Left hindlimb (tissue), 1 donor: ENCODE data around the gene SIM2.

ENCODE experiments used
- DNase-seq: peaks from one replicate; pipeline ENCODE4 v3.0.0-alpha.2; 2018

Gene SIM2

DNA sequence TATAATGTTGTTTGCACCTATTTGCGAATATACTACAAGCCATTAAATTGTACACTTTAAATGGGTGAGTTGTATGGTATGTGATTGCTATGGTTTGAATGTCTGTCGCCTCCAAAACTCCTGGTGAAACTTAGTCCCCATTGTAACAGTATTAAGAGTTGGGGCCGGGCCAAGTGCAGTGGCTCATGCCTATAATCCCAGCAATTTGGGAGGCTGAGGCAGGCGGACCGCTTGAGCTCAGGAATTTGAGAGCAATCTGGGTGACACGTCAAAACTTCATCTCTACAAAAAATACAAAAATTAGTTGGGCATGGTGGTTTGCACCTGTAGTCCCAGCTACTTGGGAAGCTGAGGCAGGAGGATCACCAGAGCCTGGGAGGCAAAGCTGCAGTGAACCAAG is 12.0 kb upstream of the SIM2 start:
- DNase-seq, result no peak

DNA sequence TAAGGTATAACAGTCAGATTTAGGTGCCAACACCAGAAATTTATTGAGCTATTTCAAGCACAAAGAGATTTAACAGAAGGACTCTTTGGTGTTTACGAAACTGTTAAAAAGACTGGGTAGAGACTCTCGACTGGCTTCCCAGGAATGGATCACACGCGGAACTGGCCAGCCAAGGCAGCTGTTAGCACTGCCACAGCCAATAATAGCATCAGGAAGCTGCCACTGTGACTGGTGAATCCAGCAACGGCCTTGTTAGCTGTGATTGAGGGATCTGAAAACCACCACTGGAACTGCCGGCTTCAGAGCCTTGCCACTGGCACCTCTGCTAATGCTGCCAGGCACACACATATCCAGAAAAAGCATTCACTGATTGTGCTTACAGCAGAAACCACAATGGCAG is 10.6 kb upstream of the SIM2 start:
- no peak for DNase-seq

- DNase-seq, result no peak
Observed at GRCh38 chr21:36689324-36689723, 9.6 kb upstream of the SIM2 start.

- DNase-seq, result no peak
Observed at GRCh38 chr21:36690628-36691554, 8.0 kb upstream of the SIM2 start.

GRCh38 chr21:36691555-36692041 is 7.3 kb upstream of the SIM2 start:
- no peak for DNase-seq

- no peak for DNase-seq
Observed at GRCh38 chr21:36692114-36692834, 6.6 kb upstream of the SIM2 start.

DNA sequence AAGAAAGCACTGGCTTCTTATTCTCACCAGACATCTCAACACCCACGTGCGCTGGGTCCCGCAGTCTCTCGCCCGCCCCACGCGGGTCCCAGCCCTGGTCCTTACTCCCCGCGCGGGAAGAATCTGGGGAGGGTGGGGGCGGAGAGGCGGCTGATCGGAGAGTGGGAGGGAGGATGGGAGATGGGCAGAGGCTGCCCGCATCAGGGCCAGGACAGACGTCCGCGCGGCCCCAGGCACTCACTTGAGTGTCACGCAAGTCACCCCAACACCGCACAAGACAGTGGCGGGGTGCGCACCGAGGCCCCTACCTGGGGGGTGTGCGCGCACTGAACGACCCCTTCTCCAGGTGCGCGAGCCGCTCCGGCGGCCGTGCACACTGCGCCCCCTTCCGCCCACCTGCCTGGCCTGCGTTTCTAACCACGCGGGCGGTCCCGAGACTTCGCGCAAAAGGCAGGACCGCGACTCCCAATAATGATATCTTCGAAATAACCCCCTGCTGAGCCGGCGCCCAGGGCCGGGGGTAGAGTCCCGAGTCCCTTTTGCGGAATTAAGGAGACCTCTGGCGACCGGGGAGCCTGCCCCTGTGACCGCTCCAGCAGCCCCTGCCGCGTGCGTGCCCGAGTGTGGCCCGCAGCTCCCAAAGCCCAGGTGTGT is 6.0 kb upstream of the SIM2 start:
- no peak for DNase-seq

DNA sequence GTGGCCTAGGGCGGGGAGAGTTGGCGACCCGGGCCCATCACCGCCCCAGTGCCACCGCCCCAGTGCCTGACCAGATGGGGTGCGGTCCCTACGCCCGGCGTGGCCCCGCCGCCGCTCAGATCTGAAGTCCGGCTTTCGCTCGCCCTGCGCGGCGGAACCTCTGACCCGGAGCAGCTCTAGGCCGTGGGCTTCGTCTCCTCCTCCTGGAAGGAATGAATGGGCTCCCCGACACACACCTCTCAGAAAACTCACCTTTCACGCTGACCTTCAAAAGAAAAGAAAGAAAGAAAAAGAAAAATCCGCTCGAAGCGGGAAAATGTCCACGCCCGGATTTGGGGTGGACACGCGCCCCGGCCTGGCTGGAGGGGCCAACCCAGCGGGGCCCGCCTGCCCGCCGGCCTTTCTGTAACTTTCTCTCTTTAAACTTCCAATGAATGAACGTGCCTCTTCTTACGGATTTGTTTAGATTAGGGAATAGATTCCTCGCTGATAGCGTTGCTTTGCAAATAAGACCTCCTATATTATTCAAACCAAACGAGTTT is 5.4 kb upstream of the SIM2 start:
- no peak for DNase-seq

DNA sequence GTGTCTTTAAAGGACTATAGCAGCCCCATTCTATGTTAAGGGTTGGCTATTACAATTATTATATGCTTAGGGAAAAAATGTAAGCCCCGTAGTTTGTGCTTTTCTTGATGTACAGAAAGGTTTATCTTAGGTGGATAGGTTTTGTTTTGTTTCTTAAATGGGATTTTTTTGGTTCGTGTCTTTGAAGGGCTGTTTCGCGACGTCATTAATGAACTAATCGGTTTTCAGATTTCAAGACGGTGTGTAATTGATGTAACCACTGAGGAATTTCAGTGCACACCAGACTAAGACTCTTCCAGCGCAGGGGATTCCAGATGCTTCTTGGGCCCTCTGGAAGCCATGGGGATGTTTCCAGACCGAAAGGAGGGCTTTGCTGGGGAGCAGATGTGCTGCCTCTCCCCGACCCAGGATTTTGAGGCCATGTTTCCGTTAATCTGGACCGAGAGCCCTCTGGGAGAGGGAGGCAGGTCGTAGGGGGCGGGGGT is 4.8 kb upstream of the SIM2 start:
- DNase-seq, result no peak

DNA sequence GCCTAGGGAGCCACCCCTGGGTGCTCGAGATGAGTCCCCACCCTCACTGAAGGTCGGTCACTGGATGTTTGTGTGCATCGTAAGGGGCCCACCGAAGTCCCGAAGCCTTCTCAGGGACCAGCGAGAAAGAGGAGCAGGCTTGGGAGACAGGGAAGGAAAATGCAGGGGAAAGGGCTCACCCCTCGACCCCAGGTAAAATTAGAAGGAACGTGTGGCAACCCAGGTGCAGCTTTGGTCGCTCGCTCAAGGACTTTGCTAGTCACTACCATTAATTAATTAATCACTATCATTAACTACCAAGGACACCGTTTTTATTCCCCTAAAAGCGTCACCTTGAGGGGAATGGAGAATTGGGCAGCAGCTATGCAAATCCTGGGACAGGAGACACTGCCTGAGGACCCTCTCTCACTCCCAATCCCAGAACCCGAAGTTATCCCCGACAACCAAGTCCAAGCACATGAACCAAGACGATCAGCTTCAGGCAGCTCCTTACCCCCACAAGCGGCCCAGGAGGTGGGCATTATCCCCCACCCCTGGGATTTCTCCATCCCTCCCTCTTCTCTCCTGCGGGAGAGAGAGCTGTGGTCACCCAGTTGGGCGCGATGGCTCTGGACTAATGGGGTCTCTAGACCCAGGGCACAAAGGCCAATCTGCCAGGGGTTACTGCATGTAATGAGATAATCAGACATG is 4.2 kb upstream of the SIM2 start:
- no peak for DNase-seq

GRCh38 chr21:36695283-36695634 is 3.7 kb upstream of the SIM2 start:
- no peak for DNase-seq

DNA sequence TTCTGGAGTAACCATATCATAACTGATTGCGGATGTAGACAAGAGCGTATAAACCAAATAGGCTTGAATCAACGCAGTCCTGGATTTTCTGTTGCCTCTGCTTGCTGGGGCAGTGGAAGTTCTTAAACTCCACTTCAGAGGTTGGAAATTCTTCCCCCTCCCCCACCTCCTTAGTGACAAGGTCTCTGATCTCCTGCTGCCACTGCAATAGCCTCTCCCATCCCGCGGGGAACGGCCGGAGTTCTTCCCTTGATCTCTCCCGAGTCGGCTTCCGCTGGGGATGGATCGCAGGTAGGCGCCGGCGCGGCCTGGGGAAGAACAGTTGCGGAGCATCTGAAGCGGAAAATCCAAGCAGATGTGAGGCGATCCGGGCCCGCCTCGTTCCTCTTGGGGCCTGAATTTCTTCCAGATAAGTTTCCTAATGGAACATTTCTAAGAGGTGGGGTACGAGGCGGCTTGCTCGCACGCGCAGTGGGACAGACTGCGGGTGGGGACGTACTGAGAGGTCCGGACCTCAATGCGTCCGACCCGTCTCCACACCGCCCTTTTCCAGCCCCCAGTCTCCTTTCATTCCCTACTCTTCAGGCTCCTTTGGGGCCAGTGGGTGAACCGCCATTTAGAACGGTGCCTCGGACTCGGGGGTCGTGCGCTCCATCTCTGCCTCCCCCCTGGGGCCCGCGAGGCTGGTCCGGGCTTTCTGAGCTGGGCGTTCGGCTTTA is 3.1 kb upstream of the SIM2 start:
- peak; percentile 43 for DNase-seq

DNA sequence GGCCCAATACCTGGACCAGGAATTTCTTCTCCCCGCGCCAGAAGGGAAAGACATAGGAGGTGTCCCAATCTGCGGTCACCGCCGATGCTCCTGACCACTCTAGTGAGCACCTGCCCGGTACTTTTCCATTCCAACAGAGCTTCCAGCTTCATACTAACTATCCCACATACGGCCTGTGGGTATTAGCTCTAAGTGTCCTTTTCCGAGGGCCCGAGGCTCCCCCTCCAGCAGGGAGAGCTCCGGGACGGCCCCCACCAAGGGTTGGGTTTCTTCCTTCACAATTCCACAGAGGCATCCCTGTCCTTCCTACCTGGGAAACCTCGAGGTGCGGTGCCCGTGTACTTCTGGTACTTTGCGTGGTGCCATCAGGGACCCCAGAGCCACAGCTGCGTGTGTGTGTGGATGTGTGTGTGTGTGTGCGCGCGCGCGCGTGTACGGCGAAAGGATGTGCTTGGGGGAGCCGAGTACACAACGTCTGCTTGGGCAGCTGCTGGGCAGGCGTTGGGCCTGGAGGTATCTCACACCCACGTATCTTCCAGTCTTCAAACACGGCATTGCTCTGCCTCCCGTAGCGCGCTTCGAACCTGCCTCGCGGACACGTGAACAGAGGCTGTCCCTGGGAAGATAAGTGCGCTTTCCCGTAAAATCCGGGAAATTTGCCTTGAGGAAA is 2.4 kb upstream of the SIM2 start:
- no peak for DNase-seq

- DNase-seq, result no peak
Observed at GRCh38 chr21:36697060-36697850, 1.7 kb upstream of the SIM2 start.

DNA sequence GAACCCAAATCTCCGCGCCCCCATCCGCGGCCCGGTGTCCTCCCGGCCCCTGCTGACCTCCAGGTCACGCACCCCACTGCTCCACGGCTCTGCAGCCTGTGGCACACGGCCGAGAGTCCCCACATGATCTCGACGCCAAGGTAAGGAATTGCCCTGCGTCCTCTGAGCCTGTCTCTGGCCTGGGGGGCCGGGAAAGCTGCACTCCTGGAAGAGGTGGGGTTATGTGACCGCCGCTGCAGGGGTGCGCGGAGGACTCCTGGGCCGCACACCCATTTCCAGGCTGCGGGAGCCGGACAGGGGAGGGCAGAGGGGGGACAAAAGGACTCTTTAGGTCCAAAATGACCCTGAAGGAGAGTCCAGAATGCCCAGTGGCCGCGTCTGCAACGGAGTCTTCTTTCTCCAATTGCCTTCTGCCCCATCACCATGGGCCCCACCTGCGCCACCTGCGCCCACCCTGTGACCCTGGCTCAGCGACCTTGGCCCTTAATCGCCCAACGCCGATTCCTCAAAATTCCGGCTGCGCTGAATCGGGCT is 997 bp upstream of the SIM2 start:
- no peak for DNase-seq

- peak; percentile 54 for DNase-seq
Observed at GRCh38 chr21:36698385-36698980, 432 bp upstream of the SIM2 start.

DNA sequence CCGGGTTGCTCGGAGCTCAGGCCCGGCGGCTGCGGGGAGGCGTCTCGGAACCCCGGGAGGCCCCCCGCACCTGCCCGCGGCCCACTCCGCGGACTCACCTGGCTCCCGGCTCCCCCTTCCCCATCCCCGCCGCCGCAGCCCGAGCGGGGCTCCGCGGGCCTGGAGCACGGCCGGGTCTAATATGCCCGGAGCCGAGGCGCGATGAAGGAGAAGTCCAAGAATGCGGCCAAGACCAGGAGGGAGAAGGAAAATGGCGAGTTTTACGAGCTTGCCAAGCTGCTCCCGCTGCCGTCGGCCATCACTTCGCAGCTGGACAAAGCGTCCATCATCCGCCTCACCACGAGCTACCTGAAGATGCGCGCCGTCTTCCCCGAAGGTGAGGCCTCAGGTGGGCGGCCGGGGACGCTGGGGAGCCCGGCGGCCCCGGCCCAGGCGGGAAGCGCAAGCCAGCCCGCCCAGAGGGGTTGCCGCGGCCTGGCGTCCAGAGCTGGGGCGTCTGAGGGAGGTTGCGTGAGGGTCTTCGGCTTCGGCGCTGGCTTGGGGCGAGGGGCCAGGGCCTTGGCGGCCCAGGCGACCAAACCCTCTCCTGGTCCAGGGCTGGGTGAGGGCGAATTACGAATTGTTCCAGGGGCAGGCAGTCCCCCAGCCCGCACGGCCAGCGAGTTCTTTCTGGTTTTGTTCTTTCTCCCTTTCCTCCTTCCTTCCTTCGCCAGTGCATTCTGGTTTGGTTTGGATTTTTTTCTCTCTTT is 805 bp downstream of the SIM2 start:
- no peak for DNase-seq

DNA sequence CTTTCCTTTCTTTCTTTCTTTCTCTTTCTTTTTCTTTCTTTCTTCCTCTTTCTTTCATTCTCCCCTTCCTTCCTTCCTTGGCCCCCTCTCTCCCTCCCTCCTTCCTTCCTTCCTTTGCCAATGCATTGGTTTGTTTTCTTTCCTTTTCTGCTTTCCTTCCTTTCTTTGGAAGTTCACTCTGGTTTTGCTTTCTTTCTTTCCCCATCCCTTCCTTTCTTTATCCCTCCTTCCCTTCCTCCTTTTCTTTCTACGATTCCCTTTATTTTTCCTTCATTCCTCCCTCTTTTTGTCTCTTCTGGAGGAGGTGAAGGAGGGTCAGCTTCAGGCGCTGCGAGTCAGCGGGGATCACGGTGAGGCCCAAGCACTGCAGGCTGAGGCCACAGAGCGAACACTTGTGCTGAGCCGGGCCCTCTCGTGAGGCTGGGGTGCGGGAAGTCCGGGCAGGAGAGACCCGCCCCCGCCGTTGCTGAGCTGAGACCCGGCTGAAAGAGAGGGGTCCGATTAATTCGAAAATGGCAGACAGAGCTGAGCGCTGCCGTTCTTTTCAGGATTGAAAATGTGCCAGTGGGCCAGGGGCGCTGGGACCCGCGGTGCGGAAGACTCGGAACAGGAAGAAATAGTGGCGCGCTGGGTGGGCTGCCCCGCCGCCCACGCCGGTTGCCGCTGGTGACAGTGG is 1.5 kb downstream of the SIM2 start:
- DNase-seq, result no peak
